WTC11 (cell line): ENCODE data around the gene SCYGR5.

Source experiments
- FOXP4 ChIP-seq: sonication (generic); formaldehyde crosslinking; IDR thresholded peaks from 2 replicates; pipeline ENCODE4 v1.8.0; 2022; ENCODE audit warnings: mild to moderate bottlenecking, missing genetic modification reagents
- NR1H2 ChIP-seq: sonication (generic); formaldehyde crosslinking; IDR thresholded peaks from 2 replicates; pipeline ENCODE4 v1.9.0; 2021; ENCODE audit warnings: mild to moderate bottlenecking, moderate library complexity, missing genetic modification reagents
- PRDM15 ChIP-seq: sonication (generic); formaldehyde crosslinking; IDR thresholded peaks from 2 replicates; pipeline ENCODE4 v1.8.0; 2022; ENCODE audit warnings: missing genetic modification reagents
- TF ChIP-seq, protein P1 (sequence below): sonication (generic); formaldehyde crosslinking; IDR thresholded peaks from 2 replicates; pipeline ENCODE4 v1.8.1; 2022; ENCODE audit warnings: mild to moderate bottlenecking, moderate library complexity, missing genetic modification reagents
- TF ChIP-seq, protein P2 (sequence below): sonication (generic); formaldehyde crosslinking; conservative IDR thresholded peaks from 2 replicates; pipeline ENCODE4 v1.8.1; 2022; ENCODE audit warnings: mild to moderate bottlenecking, missing genetic modification reagents
- TF ChIP-seq, protein P3 (sequence below): fragments of 200-600 bp; IDR thresholded peaks from 2 replicates; pipeline ENCODE4 v1.8.0; 2022; ENCODE audit warnings: antibody characterized with exemption

DNA sequence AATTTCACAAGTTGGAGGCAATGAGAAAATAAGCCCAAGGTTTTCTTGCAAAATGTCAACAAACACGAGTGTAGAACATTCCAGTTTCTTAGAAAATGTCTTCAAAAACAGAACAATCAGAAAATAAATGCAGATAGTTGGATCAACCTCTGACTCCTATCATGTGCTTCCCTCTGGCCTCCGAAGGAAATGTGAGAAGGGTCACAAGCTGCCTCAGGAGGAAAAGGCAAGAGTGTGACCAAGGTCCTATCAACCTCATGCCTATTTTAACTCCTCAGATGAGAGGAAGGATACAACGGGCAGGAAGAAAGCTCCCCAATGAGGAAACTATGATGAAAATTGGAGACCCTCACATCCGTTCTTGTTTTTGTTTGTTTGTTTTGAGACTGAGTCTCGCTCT lies 7.9 kb downstream of the SCYGR5 start:
- TF ChIP-seq, protein P1, sequence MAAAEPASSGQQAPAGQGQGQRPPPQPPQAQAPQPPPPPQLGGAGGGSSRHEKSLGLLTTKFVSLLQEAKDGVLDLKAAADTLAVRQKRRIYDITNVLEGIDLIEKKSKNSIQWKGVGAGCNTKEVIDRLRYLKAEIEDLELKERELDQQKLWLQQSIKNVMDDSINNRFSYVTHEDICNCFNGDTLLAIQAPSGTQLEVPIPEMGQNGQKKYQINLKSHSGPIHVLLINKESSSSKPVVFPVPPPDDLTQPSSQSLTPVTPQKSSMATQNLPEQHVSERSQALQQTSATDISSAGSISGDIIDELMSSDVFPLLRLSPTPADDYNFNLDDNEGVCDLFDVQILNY (CRISPR knock-in tag) = no peak
- TF ChIP-seq PRDM15 (CRISPR knock-in tag) (no peak), FOXP4 (no peak), NR1H2 (no peak)
- TF ChIP-seq, protein P2, sequence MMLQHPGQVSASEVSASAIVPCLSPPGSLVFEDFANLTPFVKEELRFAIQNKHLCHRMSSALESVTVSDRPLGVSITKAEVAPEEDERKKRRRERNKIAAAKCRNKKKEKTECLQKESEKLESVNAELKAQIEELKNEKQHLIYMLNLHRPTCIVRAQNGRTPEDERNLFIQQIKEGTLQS (CRISPR knock-in tag) = no peak
- TF ChIP-seq, protein P3, sequence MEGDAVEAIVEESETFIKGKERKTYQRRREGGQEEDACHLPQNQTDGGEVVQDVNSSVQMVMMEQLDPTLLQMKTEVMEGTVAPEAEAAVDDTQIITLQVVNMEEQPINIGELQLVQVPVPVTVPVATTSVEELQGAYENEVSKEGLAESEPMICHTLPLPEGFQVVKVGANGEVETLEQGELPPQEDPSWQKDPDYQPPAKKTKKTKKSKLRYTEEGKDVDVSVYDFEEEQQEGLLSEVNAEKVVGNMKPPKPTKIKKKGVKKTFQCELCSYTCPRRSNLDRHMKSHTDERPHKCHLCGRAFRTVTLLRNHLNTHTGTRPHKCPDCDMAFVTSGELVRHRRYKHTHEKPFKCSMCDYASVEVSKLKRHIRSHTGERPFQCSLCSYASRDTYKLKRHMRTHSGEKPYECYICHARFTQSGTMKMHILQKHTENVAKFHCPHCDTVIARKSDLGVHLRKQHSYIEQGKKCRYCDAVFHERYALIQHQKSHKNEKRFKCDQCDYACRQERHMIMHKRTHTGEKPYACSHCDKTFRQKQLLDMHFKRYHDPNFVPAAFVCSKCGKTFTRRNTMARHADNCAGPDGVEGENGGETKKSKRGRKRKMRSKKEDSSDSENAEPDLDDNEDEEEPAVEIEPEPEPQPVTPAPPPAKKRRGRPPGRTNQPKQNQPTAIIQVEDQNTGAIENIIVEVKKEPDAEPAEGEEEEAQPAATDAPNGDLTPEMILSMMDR = no peak
